ENCODE measurements around the gene MEF2B.

DNA sequence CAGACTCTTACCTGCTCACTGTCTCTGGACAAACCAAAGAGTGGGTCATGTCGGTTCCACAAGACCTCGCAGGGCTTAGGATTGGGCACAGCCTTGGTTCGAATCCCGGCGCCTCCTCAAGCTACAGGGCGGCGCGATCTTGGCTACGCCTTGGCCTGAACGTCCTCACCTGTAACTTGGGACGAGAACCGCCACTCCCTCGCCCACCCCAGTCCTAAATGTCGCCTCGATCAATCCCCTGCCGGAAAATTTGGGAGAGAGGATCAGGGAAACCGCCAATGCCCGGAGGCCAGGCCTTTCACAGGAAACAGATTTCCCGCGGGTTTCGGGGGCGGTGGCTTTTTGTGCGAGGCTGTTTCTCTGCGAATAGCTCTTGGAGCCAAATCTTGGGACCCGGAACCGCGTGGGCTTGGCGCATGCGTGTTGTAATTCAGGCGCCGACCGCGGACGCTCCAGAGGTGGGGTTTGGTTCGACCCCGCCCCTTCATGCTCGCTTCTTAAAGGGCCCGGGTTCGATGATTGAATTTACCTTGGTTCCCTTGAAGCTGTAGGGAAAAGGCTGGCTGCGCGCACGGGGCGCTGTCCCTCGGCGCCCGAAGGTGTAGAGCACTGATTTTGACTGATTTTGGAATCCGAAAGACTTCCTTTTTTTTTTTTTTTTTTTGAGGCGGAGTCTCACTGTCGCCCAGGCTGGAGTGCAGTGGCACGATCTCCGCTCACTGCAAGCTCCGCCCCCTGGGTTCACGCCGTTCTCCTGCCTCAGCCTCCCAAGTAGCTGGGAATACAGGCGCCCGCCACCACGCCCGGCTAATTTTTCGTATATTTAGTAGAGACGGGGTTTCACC lies 33.2 kb upstream of the MEF2B start, which contains the start of gene NR2C2AP:
- TF ChIP-seq, protein P1, sequence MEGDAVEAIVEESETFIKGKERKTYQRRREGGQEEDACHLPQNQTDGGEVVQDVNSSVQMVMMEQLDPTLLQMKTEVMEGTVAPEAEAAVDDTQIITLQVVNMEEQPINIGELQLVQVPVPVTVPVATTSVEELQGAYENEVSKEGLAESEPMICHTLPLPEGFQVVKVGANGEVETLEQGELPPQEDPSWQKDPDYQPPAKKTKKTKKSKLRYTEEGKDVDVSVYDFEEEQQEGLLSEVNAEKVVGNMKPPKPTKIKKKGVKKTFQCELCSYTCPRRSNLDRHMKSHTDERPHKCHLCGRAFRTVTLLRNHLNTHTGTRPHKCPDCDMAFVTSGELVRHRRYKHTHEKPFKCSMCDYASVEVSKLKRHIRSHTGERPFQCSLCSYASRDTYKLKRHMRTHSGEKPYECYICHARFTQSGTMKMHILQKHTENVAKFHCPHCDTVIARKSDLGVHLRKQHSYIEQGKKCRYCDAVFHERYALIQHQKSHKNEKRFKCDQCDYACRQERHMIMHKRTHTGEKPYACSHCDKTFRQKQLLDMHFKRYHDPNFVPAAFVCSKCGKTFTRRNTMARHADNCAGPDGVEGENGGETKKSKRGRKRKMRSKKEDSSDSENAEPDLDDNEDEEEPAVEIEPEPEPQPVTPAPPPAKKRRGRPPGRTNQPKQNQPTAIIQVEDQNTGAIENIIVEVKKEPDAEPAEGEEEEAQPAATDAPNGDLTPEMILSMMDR (IDR thresholded peaks at IDR 0.05; ENCODE audit: low read length), result no peak
- TF ChIP-seq EZH2 (IDR thresholded peaks at IDR 0.05; ENCODE audit: borderline replicate concordance, low read length), result no peak

Measured in OCI-LY1 (cell line).